GM08714 (cell line): ENCODE measurements around the gene AHDC1.
"Not testable (repeated sequence)": the region's sequence is repeated elsewhere in the genome, so short reads cannot be mapped to it uniquely, and the experiment has no call there.

ENCODE experiments used
- H3K4me3 ChIP-seq: fragments of 200-500 bp; sonication (Bioruptor generic); 2 replicates; pipeline ENCODE4 v1.5.1; 2014; ENCODE audit warnings: mild to moderate bottlenecking, low read length, inconsistent platforms
- ZNF274 ChIP-seq: IDR thresholded peaks from 2 replicates; pipeline ENCODE4 v1.6.1; 2012; ENCODE audit warnings: mild to moderate bottlenecking, low read depth, low read length

Gene AHDC1

GRCh38 chr1:27638805-27639204 is 34.9 kb upstream of the AHDC1 start:
- H3K4me3 ChIP-seq: no peak overlapping the region
- no peak for TF ChIP-seq ZNF274

GRCh38 chr1:27638047-27638734 is 34.2 kb upstream of the AHDC1 start:
- no peak for TF ChIP-seq ZNF274

GRCh38 chr1:27635396-27636142 is 31.6 kb upstream of the AHDC1 start:
- TF ChIP-seq ZNF274: no peak

More at GRCh38 chr1:27638047-27638734, 34.2 kb upstream of the AHDC1 start:
- H3K4me3 ChIP-seq: no peak overlapping the region

GRCh38 chr1:27634985-27635367 is 31.0 kb upstream of the AHDC1 start, which contains the start of gene FGR:
TSS of gene FGR (minus strand) at chr1:27635185. CDS start at chr1:27623916, 11,269 bp downstream.
- peak within 1 kb of the TSS; percentile 54; the same call in 1 of the 2 replicates for H3K4me3 ChIP-seq

More at GRCh38 chr1:27635396-27636142, 31.6 kb upstream of the AHDC1 start:
- H3K4me3 ChIP-seq: no peak overlapping the region

GRCh38 chr1:27634177-27634984 is 30.4 kb upstream of the AHDC1 start:
- H3K4me3 ChIP-seq: peak overlapping the region; percentile 54; the same call in 1 of the 2 replicates
- TF ChIP-seq ZNF274: no peak

More at GRCh38 chr1:27634985-27635367, 31.0 kb upstream of the AHDC1 start, which contains the start of gene FGR:
- no peak for TF ChIP-seq ZNF274

- H3K4me3 ChIP-seq: peak overlapping the region; percentile 54; the same call in 1 of the 2 replicates
- TF ChIP-seq ZNF274: no peak
Observed at GRCh38 chr1:27633640-27634176, 29.8 kb upstream of the AHDC1 start.

- H3K4me3 ChIP-seq: peak overlapping the region; percentile 54; the same call in 1 of the 2 replicates
- no peak for TF ChIP-seq ZNF274
Observed at GRCh38 chr1:27633298-27633610, 29.3 kb upstream of the AHDC1 start.

- H3K4me3 ChIP-seq: peak overlapping the region; percentile 6; the same call in 1 of the 2 replicates
- TF ChIP-seq ZNF274: no peak
Observed at GRCh38 chr1:27632387-27633297, 28.7 kb upstream of the AHDC1 start.

GRCh38 chr1:27630859-27631491 is 27.0 kb upstream of the AHDC1 start:
- peak overlapping the region; percentile 1; the same call in 1 of the 2 replicates for H3K4me3 ChIP-seq
- TF ChIP-seq ZNF274: no peak

GRCh38 chr1:27628712-27629111 is 24.8 kb upstream of the AHDC1 start:
- TF ChIP-seq ZNF274: no peak

GRCh38 chr1:27627733-27628132 is 23.8 kb upstream of the AHDC1 start:
- H3K4me3 ChIP-seq: not testable (repeated sequence)

More at GRCh38 chr1:27628712-27629111, 24.8 kb upstream of the AHDC1 start:
- H3K4me3 ChIP-seq: no peak overlapping the region

GRCh38 chr1:27627061-27627460 is 23.1 kb upstream of the AHDC1 start:
- H3K4me3 ChIP-seq: no peak overlapping the region; the same call in 1 of the 2 replicates
- TF ChIP-seq ZNF274: no peak
